GM12874 (cell line): ENCODE results near the gene CCL4L2.

Experiments used
- TF ChIP-seq, protein P1 (sequence below): IDR thresholded peaks from 2 replicates; pipeline ENCODE4 v1.5.1; 2011; ENCODE audit warnings: low read depth, mild to moderate bottlenecking, control low read depth, low read length, moderate library complexity; ENCODE audit not compliant: insufficient read depth

The CCL4L2 gene

DNA sequence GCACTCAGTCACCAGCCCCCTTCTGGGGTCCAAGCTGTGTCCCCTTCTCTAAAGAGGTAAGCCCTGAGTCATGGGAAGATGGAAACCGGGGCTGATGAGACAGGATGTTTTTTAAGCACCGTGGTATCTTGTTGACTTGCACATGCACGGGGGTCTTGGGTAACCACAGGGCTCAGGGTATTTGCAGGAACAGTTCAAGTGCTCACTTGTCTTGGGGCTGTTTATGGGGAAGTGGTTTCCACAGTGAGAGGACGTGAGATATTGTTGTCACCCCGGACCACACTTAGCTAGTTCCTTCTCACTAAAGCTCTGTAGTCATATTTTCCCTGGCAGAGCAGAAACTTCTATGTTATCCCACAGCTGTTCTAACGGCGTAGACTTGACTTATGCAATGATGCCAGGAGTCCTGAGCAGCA lies 22.0 kb upstream of the CCL4L2 start:
- TF ChIP-seq, protein P1, sequence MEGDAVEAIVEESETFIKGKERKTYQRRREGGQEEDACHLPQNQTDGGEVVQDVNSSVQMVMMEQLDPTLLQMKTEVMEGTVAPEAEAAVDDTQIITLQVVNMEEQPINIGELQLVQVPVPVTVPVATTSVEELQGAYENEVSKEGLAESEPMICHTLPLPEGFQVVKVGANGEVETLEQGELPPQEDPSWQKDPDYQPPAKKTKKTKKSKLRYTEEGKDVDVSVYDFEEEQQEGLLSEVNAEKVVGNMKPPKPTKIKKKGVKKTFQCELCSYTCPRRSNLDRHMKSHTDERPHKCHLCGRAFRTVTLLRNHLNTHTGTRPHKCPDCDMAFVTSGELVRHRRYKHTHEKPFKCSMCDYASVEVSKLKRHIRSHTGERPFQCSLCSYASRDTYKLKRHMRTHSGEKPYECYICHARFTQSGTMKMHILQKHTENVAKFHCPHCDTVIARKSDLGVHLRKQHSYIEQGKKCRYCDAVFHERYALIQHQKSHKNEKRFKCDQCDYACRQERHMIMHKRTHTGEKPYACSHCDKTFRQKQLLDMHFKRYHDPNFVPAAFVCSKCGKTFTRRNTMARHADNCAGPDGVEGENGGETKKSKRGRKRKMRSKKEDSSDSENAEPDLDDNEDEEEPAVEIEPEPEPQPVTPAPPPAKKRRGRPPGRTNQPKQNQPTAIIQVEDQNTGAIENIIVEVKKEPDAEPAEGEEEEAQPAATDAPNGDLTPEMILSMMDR = no peak

DNA sequence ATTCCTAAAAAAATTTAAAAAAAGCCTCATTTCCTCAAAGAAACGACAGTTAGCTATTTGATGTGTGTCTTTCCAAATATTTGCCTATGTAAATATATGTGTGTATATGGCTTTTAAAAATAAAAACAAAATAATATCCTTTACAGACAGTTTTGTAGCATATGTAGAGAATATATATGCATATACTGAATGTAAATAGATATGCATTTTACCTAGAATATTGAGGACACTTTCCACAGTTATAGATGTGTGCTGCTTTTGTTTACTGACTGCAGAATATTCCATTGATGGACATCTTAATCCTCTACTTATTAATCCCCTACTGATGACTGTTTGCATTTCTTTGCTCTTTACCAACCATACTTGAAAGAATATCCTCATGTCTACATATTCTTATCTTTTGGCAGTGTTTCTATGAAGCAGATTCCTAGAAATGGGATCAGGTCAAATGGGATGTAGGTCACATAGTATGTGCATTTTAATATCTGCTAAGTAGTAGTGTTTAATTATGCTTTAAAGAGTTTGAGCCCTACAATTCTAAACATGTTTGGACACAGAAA lies 17.6 kb upstream of the CCL4L2 start:
- TF ChIP-seq, protein P1 = no peak

DNA sequence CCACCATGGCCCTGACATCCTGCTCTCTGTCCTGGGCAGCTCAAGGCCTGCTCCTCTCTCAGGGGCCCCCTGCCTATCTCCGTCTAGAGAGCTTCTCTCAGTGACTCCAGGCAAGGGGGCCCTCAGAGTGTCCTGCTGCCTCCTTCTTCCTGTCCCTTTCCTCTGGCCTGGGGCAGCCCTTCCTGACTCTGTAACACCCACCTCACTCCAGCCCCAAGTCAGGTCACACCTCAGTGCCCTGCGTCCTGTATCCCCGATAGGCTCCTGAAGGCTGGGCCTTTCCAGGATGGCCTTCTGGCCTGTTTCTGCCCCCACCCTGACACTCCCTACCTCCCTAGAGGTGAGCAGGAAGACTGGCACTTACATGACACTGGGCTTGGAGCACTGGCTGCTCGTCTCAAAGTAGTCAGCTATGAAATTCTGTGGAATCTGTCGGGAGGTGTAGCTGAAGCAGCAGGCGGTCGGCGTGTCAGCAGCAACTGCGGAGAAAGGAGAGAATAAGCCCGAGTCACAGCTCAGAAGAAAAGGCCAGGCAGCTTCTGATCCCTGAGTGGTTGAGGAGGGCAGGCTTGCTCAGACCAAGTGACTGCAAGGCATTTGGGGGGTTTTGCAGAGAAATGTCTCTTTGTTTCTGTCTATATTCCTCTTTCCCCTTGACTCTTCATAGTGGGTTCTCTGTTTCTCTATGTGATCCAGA lies 15.3 kb upstream of the CCL4L2 start:
- TF ChIP-seq, protein P1 = no peak

DNA sequence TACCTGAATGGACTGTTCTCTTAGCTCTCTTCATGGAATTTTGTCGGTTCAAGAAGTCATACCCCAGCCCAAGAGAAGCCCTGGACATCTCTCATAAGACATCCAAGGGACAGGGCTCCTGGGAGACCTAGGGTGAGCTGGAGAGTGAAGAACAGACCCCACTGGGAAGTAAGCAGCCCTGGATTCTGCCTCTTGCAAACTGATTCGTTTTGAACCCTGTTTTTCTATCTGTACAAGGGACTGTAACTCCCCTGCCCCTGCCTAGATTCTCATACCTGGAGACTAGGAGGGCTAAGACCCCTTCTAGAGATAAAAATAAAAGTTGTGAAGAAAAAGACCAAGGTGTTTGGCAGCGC lies 14.8 kb upstream of the CCL4L2 start:
- TF ChIP-seq, protein P1 = no peak

DNA sequence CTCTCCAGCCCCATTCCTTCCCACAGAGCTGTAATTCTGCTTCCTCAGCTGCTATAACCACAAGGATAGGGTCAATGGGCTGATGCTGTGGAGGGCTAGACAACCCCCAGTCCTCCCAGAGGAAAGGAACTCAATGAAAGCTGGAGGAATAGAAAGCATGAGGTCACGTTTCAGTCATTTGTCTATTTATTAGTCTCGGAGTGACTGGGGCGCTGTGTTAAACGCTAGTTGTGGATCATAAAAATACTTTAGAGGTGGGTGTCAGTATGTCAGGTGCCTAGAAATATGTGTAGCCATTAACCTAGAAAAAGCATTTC lies 13.5 kb upstream of the CCL4L2 start:
- TF ChIP-seq, protein P1 = no peak

DNA sequence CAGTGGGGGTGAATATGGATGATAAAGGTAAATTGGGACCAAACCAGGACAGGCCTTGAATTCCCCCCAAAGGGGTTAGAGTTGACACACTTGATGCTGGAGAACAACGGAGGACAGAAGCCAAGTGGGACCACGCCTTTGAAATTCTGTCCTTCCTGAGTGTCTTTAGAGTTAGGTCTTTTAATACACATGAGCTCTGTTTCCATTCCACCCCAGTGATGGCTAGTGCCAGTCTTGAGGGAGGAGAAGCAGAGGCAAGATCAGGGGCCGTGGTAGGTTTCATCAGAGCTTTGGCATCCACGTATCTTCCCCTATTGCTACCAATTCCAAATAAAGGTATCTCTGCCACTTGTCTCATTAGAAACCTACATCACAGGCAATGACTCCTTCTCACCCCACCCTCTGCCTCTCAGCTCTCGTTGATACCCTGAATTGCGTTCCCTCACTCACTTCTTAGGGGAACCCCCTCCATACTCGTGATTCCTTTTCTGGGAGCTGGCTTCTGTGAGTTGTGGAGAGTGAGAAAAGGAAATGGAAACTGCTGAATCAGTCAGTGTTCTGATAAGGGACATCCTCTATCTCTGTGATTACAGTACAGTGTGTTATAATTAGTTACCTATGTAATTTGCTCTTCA lies 11.9 kb upstream of the CCL4L2 start:
- TF ChIP-seq, protein P1 = no peak

DNA sequence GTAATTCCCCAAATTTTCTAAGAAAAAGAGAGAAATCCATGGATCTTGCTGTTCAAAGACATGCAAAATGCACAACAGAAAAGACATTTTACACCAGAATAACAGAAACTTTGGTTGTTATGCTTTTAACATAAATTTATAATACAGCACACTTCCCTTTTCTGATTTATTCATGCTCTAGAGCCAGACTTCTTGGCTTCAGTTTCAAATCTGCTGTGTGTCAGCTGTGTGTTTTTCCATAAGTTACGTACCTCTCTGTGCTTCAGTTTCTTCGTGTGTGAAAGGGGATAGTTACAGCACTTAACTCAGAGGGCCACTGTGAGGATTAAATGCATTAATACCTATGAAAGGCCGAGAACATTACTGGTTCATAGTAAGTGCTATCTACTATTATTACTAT lies 7.5 kb upstream of the CCL4L2 start:
- TF ChIP-seq, protein P1 = no peak
